Gastroesophageal sphincter (tissue), 3 donors: ENCODE measurements around the gene FAM184B.

Experiments
- POLR2A ChIP-seq, 2 donors: fragments of 450-650 bp; IDR thresholded peaks; one replicate each; pipeline ENCODE4 v1.6.1; 2017; ENCODE audit warnings: antibody characterized with exemption in 2 of 2, mild to moderate bottlenecking in 2 of 2, moderate library complexity in 1 of 2
- POLR2AphosphoS5 ChIP-seq: sonication (generic); formaldehyde crosslinking; IDR thresholded peaks from one replicate; pipeline ENCODE4 v1.6.1; 2017; ENCODE audit warnings: antibody characterized with exemption
- TF ChIP-seq, protein P1 (sequence below), 4 experiments: fragments of 200-600 bp in 2 of 4; fragments of 450-650 bp in 2 of 4; sonication (generic) in 1 of 4; IDR thresholded peaks; one replicate each; pipeline ENCODE4 v1.5.1; 2017 to 2019; ENCODE audit warnings: antibody characterized with exemption in 4 of 4, mild to moderate bottlenecking in 2 of 4, moderate library complexity in 2 of 4

- TF ChIP-seq, protein P1, sequence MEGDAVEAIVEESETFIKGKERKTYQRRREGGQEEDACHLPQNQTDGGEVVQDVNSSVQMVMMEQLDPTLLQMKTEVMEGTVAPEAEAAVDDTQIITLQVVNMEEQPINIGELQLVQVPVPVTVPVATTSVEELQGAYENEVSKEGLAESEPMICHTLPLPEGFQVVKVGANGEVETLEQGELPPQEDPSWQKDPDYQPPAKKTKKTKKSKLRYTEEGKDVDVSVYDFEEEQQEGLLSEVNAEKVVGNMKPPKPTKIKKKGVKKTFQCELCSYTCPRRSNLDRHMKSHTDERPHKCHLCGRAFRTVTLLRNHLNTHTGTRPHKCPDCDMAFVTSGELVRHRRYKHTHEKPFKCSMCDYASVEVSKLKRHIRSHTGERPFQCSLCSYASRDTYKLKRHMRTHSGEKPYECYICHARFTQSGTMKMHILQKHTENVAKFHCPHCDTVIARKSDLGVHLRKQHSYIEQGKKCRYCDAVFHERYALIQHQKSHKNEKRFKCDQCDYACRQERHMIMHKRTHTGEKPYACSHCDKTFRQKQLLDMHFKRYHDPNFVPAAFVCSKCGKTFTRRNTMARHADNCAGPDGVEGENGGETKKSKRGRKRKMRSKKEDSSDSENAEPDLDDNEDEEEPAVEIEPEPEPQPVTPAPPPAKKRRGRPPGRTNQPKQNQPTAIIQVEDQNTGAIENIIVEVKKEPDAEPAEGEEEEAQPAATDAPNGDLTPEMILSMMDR (IDR thresholded peaks at IDR 0.05): no peak
- TF ChIP-seq POLR2A (IDR thresholded peaks at IDR 0.05) (no peak), POLR2AphosphoS5 (no peak)
These were observed 99.9 kb downstream of the FAM184B start for GRCh38 chr4:17681281-17682221.
